ENCODE results near the gene ETS1. TPM values are rescaled to one million over a fixed set of nuclear protein-coding genes. Genes with fewer than 3 reads are reported as not detected.

The ETS1 gene
- total and polyA plus RNA-seq, 2 experiments from 2014 or later = 25.6 to 52.6 TPM

DNA sequence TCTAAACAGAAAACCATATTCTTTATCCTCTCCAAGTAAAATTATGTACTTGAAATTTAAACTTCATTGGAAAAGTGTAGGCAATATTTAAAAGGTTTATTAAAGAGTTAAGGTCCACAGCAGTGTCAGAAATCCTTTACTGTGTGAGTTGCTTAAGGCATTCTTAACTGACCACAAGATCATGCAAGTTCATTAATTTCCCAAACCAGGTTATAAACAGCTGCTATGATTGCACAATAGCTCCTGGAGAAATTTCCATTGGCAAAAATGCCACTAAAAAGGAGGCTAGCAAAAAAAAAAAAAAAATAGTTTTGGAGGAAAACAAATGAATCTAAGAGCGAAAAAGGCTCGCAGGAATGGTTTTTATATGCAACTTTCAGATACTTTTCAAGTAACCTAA is 106.2 kb downstream of the ETS1 start:
- Histone ChIP-seq H3K4me1 (ENCODE audit: insufficient read depth) (no peaks in the 10 kb centered on the region), H3K36me3 (ENCODE audit: insufficient read depth) (peaks cover 23% of the 10 kb centered on the region; the same call in 1 of the 2 replicates), H4K20me1 (replicated peaks; ENCODE audit: insufficient read depth) (peaks cover 18% of the 10 kb centered on the region), H3K9me2 (ENCODE audit: insufficient read depth) (no peaks in the 10 kb centered on the region), H3F3A (replicated peaks; ENCODE audit: low read depth) (0 out of 2 replicates have a peak, but pooled peaks cover 3% of the 10 kb centered on the region), H2AFZ (no peak overlapping the region), H3K27me3 (ENCODE audit: insufficient read depth) (no peaks in the 10 kb centered on the region), H3K79me2 (replicated peaks; ENCODE audit: insufficient read depth) (peaks cover 7% of the 10 kb centered on the region), H3K4me3 (no peak overlapping the region), H3K4me2 (no peak overlapping the region), H3K27ac (ENCODE audit: low read depth) (no peak overlapping the region)
- ATAC-seq (no peak), DNase-seq (ENCODE audit: low spot score) (no peak)
- Mint-ChIP-seq H3K9me3 (no peaks in the 10 kb centered on the region; the same call in 2 of the 3 replicates), H3K27me3 (ENCODE audit: insufficient read depth, low read depth, poor library complexity) (peaks cover 2% of the 10 kb centered on the region), H3K4me1 (no peaks in the 10 kb centered on the region), H3K4me3 (no peak overlapping the region), H3K36me3 (ENCODE audit: low read depth) (peaks cover 24% of the 10 kb centered on the region), H3K27ac (no peak overlapping the region)
- TF ChIP-seq EZH2 (IDR thresholded peaks at IDR 0.05; ENCODE audit: low read depth, unreplicated experiment) (no peak), POLR2AphosphoS5 (IDR thresholded peaks at IDR 0.05; ENCODE audit: low read depth) (no peak), JUNB (IDR thresholded peaks at IDR 0.05; ENCODE audit: unreplicated experiment) (no peak), CREB1 (CRISPR knock-in tag; IDR thresholded peaks at IDR 0.05; ENCODE audit: low read depth) (no peak), EZH2phosphoT487 (IDR thresholded peaks at IDR 0.05; ENCODE audit: unreplicated experiment) (no peak), ZNF114 (CRISPR knock-in tag; IDR thresholded peaks at IDR 0.05) (no peak), ZNF331 (CRISPR knock-in tag; IDR thresholded peaks at IDR 0.05; ENCODE audit: low read depth) (no peak), STAT1 (IDR thresholded peaks at IDR 0.05; ENCODE audit: unreplicated experiment) (no peak), NANOG (IDR thresholded peaks at IDR 0.05; ENCODE audit: borderline replicate concordance) (no peak)
- TF ChIP-seq, protein P1, sequence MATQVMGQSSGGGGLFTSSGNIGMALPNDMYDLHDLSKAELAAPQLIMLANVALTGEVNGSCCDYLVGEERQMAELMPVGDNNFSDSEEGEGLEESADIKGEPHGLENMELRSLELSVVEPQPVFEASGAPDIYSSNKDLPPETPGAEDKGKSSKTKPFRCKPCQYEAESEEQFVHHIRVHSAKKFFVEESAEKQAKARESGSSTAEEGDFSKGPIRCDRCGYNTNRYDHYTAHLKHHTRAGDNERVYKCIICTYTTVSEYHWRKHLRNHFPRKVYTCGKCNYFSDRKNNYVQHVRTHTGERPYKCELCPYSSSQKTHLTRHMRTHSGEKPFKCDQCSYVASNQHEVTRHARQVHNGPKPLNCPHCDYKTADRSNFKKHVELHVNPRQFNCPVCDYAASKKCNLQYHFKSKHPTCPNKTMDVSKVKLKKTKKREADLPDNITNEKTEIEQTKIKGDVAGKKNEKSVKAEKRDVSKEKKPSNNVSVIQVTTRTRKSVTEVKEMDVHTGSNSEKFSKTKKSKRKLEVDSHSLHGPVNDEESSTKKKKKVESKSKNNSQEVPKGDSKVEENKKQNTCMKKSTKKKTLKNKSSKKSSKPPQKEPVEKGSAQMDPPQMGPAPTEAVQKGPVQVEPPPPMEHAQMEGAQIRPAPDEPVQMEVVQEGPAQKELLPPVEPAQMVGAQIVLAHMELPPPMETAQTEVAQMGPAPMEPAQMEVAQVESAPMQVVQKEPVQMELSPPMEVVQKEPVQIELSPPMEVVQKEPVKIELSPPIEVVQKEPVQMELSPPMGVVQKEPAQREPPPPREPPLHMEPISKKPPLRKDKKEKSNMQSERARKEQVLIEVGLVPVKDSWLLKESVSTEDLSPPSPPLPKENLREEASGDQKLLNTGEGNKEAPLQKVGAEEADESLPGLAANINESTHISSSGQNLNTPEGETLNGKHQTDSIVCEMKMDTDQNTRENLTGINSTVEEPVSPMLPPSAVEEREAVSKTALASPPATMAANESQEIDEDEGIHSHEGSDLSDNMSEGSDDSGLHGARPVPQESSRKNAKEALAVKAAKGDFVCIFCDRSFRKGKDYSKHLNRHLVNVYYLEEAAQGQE (IDR thresholded peaks at IDR 0.05; ENCODE audit: unreplicated experiment) = no peak
- TF ChIP-seq, protein P2, sequence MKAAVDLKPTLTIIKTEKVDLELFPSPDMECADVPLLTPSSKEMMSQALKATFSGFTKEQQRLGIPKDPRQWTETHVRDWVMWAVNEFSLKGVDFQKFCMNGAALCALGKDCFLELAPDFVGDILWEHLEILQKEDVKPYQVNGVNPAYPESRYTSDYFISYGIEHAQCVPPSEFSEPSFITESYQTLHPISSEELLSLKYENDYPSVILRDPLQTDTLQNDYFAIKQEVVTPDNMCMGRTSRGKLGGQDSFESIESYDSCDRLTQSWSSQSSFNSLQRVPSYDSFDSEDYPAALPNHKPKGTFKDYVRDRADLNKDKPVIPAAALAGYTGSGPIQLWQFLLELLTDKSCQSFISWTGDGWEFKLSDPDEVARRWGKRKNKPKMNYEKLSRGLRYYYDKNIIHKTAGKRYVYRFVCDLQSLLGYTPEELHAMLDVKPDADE (IDR thresholded peaks at IDR 0.05) = no peak
- TF ChIP-seq, protein P3, sequence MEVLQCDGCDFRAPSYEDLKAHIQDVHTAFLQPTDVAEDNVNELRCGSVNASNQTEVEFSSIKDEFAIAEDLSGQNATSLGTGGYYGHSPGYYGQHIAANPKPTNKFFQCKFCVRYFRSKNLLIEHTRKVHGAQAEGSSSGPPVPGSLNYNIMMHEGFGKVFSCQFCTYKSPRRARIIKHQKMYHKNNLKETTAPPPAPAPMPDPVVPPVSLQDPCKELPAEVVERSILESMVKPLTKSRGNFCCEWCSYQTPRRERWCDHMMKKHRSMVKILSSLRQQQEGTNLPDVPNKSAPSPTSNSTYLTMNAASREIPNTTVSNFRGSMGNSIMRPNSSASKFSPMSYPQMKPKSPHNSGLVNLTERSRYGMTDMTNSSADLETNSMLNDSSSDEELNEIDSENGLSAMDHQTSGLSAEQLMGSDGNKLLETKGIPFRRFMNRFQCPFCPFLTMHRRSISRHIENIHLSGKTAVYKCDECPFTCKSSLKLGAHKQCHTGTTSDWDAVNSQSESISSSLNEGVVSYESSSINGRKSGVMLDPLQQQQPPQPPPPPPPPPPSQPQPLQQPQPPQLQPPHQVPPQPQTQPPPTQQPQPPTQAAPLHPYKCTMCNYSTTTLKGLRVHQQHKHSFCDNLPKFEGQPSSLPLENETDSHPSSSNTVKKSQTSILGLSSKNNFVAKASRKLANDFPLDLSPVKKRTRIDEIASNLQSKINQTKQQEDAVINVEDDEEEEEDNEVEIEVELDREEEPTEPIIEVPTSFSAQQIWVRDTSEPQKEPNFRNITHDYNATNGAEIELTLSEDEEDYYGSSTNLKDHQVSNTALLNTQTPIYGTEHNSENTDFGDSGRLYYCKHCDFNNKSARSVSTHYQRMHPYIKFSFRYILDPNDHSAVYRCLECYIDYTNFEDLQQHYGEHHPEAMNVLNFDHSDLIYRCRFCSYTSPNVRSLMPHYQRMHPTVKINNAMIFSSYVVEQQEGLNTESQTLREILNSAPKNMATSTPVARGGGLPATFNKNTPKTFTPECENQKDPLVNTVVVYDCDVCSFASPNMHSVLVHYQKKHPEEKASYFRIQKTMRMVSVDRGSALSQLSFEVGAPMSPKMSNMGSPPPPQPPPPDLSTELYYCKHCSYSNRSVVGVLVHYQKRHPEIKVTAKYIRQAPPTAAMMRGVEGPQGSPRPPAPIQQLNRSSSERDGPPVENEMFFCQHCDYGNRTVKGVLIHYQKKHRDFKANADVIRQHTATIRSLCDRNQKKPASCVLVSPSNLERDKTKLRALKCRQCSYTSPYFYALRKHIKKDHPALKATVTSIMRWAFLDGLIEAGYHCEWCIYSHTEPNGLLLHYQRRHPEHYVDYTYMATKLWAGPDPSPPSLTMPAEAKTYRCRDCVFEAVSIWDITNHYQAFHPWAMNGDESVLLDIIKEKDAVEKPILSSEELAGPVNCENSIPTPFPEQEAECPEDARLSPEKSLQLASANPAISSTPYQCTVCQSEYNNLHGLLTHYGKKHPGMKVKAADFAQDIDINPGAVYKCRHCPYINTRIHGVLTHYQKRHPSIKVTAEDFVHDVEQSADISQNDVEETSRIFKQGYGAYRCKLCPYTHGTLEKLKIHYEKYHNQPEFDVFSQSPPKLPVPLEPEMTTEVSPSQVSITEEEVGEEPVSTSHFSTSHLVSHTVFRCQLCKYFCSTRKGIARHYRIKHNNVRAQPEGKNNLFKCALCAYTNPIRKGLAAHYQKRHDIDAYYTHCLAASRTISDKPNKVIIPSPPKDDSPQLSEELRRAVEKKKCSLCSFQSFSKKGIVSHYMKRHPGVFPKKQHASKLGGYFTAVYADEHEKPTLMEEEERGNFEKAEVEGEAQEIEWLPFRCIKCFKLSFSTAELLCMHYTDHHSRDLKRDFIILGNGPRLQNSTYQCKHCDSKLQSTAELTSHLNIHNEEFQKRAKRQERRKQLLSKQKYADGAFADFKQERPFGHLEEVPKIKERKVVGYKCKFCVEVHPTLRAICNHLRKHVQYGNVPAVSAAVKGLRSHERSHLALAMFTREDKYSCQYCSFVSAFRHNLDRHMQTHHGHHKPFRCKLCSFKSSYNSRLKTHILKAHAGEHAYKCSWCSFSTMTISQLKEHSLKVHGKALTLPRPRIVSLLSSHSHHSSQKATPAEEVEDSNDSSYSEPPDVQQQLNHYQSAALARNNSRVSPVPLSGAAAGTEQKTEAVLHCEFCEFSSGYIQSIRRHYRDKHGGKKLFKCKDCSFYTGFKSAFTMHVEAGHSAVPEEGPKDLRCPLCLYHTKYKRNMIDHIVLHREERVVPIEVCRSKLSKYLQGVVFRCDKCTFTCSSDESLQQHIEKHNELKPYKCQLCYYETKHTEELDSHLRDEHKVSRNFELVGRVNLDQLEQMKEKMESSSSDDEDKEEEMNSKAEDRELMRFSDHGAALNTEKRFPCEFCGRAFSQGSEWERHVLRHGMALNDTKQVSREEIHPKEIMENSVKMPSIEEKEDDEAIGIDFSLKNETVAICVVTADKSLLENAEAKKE (CRISPR knock-in tag; IDR thresholded peaks at IDR 0.05) = no peak
- TF ChIP-seq, protein P4, sequence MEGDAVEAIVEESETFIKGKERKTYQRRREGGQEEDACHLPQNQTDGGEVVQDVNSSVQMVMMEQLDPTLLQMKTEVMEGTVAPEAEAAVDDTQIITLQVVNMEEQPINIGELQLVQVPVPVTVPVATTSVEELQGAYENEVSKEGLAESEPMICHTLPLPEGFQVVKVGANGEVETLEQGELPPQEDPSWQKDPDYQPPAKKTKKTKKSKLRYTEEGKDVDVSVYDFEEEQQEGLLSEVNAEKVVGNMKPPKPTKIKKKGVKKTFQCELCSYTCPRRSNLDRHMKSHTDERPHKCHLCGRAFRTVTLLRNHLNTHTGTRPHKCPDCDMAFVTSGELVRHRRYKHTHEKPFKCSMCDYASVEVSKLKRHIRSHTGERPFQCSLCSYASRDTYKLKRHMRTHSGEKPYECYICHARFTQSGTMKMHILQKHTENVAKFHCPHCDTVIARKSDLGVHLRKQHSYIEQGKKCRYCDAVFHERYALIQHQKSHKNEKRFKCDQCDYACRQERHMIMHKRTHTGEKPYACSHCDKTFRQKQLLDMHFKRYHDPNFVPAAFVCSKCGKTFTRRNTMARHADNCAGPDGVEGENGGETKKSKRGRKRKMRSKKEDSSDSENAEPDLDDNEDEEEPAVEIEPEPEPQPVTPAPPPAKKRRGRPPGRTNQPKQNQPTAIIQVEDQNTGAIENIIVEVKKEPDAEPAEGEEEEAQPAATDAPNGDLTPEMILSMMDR (conservative IDR thresholded peaks at IDR 0.05; ENCODE audit: low read depth in 2 of 2) = no peak
